Small intestine (tissue), 7 donors: ENCODE results near the gene FTO. TPM values are rescaled to one million over a fixed set of nuclear protein-coding genes. Genes with fewer than 3 reads are reported as not detected.

Experiments used
- DNase-seq, 2 donors: peaks; one replicate each; pipeline versions ENCODE4 v3.0.0 to v3.0.0-alpha.2; 2013
- FAIRE-seq: peaks from 2 replicates; lab custom pipeline; 2012; peaks lifted over from hg19 to GRCh38; lab: Jason Lieb, UNC
- H3K27ac ChIP-seq, 3 donors: one replicate each; pipeline ENCODE4 v1.5.1; 2013; ENCODE audit warnings: low read length in 2 of 3, mild to moderate bottlenecking in 2 of 3, control low read depth in 1 of 3, inconsistent platforms in 1 of 3, low read depth in 1 of 3, moderate library complexity in 1 of 3
- H3K27me3 ChIP-seq, 3 donors: one replicate each; pipeline ENCODE4 v1.6.1; 2013; ENCODE audit warnings: low read length in 3 of 3, inconsistent platforms in 1 of 3; ENCODE audit not compliant: control insufficient read depth in 3 of 3, insufficient read depth in 3 of 3
- H3K36me3 ChIP-seq, 3 donors: one replicate each; pipeline ENCODE4 v1.6.1; 2013; ENCODE audit warnings: low read length in 3 of 3, inconsistent platforms in 1 of 3, low read depth in 1 of 3, mild to moderate bottlenecking in 1 of 3, moderate library complexity in 1 of 3; ENCODE audit not compliant: control insufficient read depth in 3 of 3, insufficient read depth in 2 of 3
- H3K4me1 ChIP-seq, 3 donors: one replicate each; pipeline ENCODE4 v1.6.1; 2013; ENCODE audit warnings: low read length in 2 of 3, inconsistent platforms in 1 of 3, low read depth in 1 of 3, mild to moderate bottlenecking in 1 of 3, moderate library complexity in 1 of 3; ENCODE audit not compliant: control insufficient read depth in 3 of 3, insufficient read depth in 2 of 3
- H3K4me3 ChIP-seq, 3 donors: one replicate each; pipeline ENCODE4 v1.5.1; 2013; ENCODE audit warnings: low read length in 3 of 3, control low read depth in 1 of 3, inconsistent platforms in 1 of 3, low read depth in 1 of 3, mild to moderate bottlenecking in 1 of 3, moderate library complexity in 1 of 3
- H3K9me3 ChIP-seq, 2 donors: one replicate each; pipeline ENCODE4 v1.6.1; 2013; ENCODE audit warnings: low read depth in 1 of 2, low read length in 1 of 2; ENCODE audit not compliant: control insufficient read depth in 2 of 2, insufficient read depth in 1 of 2
- WGBS, 3 donors: extraction: QIAGEN DNeasy Blood & Tissue Kit; methylation state at CpG; one replicate each; pipeline ENCODE4 v1.1.7; 2013; 5-methylcytosine and 5-hydroxymethylcytosine counted together
- polyA plus RNA-seq, 4 donors: library from polyadenylated mRNA; stranded (reverse) in 3 of 4; unstranded in 1 of 4; fragments of 200-250 nt in 3 of 4; fragments of 120-200 nt in 1 of 4; gene quantifications; one replicate each; pipeline versions ENCODE4 v1.2.1 to v1.2.3, GENCODE V29; 2013
- donor health status: healthy with polysubstance abuse.
- donor health status: control.
- donor health status: control.
- donor health status: Bipolar disorder and iron deficiency.
- donor health status: healthy.

FTO gene
- polyA plus RNA-seq, 4 donors: 5.4 to 36.8 (median 12.2) TPM

DNA sequence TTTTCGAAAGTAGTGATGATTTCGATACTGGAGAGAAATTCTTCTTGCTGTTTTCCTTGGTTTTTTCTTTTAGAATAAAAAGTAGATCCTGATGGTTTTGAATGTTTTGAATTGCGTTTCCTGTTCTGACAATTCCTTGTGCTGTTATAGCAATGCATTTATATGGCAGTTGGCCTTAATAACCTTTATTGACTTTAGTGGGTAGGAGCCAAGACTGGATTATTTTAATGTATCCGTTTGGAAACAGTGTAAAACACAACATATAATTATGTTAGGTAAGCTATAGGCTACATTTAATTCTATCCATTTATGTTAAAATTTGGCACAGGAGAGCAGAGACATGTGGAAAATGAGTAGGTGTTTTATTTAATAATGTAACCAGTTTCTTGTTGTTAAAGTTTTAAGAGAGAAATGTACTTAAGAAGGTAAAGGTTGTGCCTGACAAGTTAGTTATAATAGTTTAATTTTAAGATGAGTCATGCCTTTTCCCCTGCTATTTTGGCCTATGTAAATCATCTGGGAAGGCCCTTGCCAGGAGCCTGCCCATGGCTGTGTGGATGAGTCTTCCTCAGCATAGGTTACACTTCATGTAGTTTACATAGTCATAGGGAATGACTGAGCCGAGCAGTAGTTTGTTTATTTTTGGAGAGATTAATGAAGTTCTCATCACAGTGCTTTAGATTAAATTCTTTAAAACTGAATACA lies 189.9 kb downstream of the FTO start:
- no peak overlapping the region for H3K4me3 ChIP-seq
- DNase-seq (no peak), FAIRE-seq (peak; percentile 19)
- H3K27me3 ChIP-seq: no peaks in the 10 kb centered on the region
- H3K9me3 ChIP-seq: no peaks in the 10 kb centered on the region
- peaks cover 0 to 3% (median 0%) of the 10 kb centered on the region in 3 donors for H3K4me1 ChIP-seq
- 52 to 61% (median 57%) methylated on average over 5 of the region's 5 CpGs for WGBS, 3 donors
- H3K36me3 ChIP-seq: peaks cover 0 to 4% (median 4%) of the 10 kb centered on the region in 3 donors
- no peak overlapping the region for H3K27ac ChIP-seq

DNA sequence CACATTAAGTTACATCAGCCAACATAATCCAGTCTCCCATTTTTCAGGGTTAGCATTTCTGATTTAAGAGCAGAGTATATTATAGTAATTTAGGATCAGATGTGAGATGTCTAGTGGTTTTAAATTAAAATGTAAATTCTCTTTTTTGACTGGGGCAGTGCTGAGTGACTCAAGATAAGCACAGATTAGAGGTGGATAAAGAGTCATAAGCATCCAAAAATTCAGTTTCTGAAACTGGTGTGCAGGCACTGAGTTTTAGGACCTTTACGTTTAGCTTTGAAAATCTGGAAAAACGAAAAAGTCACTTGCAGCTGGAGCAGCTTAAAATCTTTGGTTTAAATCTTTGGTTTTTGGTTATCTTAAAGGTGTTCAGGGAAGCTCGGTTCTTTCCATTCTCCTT lies 190.7 kb downstream of the FTO start:
- 90 to 97% (median 93%) methylated on average over 3 of the region's 3 CpGs for WGBS, 3 donors
- Histone ChIP-seq H3K27me3 (no peaks in the 10 kb centered on the region), H3K27ac (no peak overlapping the region), H3K36me3 (no peaks in the 10 kb centered on the region), H3K9me3 (no peaks in the 10 kb centered on the region), H3K4me3 (no peak overlapping the region), H3K4me1 (peaks cover 0 to 3% (median 0%) of the 10 kb centered on the region in 3 donors)
- DNase-seq (no peak), FAIRE-seq (no peak)

GRCh38 chr16:53895433-53895832 lies 191.5 kb downstream of the FTO start:
- WGBS, 3 donors: 79 to 89% (median 85%) methylated on average over 2 of the region's 2 CpGs
- FAIRE-seq (no peak), DNase-seq (no peak)
- no peak overlapping the region for H3K27ac ChIP-seq
- H3K27me3 ChIP-seq: no peaks in the 10 kb centered on the region
- no peaks in the 10 kb centered on the region for H3K9me3 ChIP-seq
- H3K4me3 ChIP-seq: no peak overlapping the region
- H3K4me1 ChIP-seq: peaks cover 0 to 3% (median 0%) of the 10 kb centered on the region in 3 donors
- no peaks in the 10 kb centered on the region for H3K36me3 ChIP-seq

GRCh38 chr16:53895851-53896250 lies 191.9 kb downstream of the FTO start:
- H3K9me3 ChIP-seq: no peaks in the 10 kb centered on the region
- no peaks in the 10 kb centered on the region for H3K27me3 ChIP-seq
- no peak for DNase-seq
- 95 to 100% (median 98%) methylated on average over 2 of the region's 2 CpGs for WGBS, 3 donors
- peaks cover 0 to 3% (median 0%) of the 10 kb centered on the region in 3 donors for H3K4me1 ChIP-seq
- FAIRE-seq: no peak
- H3K27ac ChIP-seq: no peak overlapping the region
- no peaks in the 10 kb centered on the region for H3K36me3 ChIP-seq
- no peak overlapping the region for H3K4me3 ChIP-seq

DNA sequence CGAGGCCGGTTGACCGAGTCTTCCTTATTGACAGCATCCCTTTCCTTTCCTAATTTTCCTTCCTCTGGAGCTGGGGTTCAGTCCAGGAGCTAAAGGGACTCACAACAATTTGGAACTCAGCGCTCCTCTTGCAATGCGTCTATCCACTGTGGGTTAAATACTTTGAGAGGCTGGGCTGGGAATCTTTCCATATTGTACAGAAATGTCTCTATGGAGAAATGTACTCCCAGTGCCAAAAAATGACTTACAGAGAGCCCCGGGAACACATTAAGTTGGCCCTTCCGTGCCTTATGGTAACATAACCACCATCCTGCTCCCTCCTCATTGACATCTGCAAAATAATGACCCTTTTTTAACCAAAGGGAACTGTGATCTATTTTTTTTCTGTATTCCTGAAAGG lies 192.8 kb downstream of the FTO start:
- 83 to 96% (median 95%) methylated on average over 7 of the region's 7 CpGs for WGBS, 3 donors
- no peaks in the 10 kb centered on the region for H3K27me3 ChIP-seq
- no peak overlapping the region for H3K27ac ChIP-seq
- FAIRE-seq: no peak
- H3K4me3 ChIP-seq: no peak overlapping the region
- peaks cover 0 to 4% (median 3%) of the 10 kb centered on the region in 3 donors for H3K4me1 ChIP-seq
- DNase-seq: no peak
- H3K36me3 ChIP-seq: no peaks in the 10 kb centered on the region
- no peaks in the 10 kb centered on the region for H3K9me3 ChIP-seq

- peak in 1 of 2 donors; percentile 32 for DNase-seq
- Histone ChIP-seq H3K27ac (no peak overlapping the region), H3K27me3 (no peaks in the 10 kb centered on the region), H3K4me1 (peaks cover 0 to 4% (median 0%) of the 10 kb centered on the region in 3 donors), H3K36me3 (no peaks in the 10 kb centered on the region), H3K9me3 (no peaks in the 10 kb centered on the region), H3K4me3 (no peak overlapping the region)
- no peak for FAIRE-seq
- WGBS, 3 donors: 12 to 30% (median 22%) methylated on average over 1 of the region's 1 CpG
These were observed 195.0 kb downstream of the FTO start for GRCh38 chr16:53898993-53899392.

DNA sequence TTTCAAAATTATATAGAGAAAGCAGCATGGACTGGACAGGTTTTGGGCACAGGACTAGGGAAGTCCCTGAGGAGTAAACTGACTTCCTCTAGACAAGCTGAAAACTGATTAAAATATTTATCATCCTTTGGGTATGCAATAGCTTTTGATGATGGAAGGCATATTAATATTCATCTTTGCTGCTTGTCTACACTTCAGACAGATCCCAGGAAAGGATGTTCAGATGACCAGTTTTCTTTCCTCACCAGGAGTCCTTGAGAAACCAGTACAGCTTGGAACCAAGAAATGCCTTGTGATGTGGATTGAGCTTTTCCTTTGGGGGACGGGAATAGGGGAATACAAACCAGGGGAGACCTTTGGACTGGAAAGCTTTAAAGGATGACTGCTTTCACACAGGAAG lies 195.5 kb downstream of the FTO start:
- WGBS, 3 donors: 38 to 49% (median 44%) methylated on average over 1 of the region's 1 CpG
- Histone ChIP-seq H3K27ac (no peak overlapping the region), H3K27me3 (no peaks in the 10 kb centered on the region), H3K4me3 (no peak overlapping the region), H3K9me3 (no peaks in the 10 kb centered on the region), H3K36me3 (no peaks in the 10 kb centered on the region), H3K4me1 (peaks cover 0 to 4% (median 0%) of the 10 kb centered on the region in 3 donors)
- FAIRE-seq (no peak), DNase-seq (peak in 1 of 2 donors; percentile 42)

GRCh38 chr16:53900667-53901066 lies 196.7 kb downstream of the FTO start:
- Histone ChIP-seq H3K36me3 (no peaks in the 10 kb centered on the region), H3K4me1 (peaks cover 0 to 4% (median 0%) of the 10 kb centered on the region in 3 donors), H3K4me3 (no peak overlapping the region), H3K27ac (no peak overlapping the region), H3K27me3 (no peaks in the 10 kb centered on the region), H3K9me3 (no peaks in the 10 kb centered on the region)
- DNase-seq (no peak), FAIRE-seq (no peak)
- 47 to 68% (median 54%) methylated on average over 4 of the region's 4 CpGs for whole genome bisulfite sequencing, 3 donors
